Natural killer cell (primary cell): ENCODE measurements around the gene CHID1. TPM values are rescaled to one million over a fixed set of nuclear protein-coding genes. Genes with fewer than 3 reads are reported as not detected.

Source experiments
- ATAC-seq, 3 donors: fragments of 150-1000 bp in 2 of 3; fragments of 200-7000 bp in 1 of 3; cut with Tn5 transposase; 1 replicate in 1 of 3; 2 replicates in 2 of 3; pipeline ENCODE4 v1.10.0; 2021; ENCODE audit warnings: mild to moderate bottlenecking in 2 of 3, moderate library complexity in 2 of 3
- DNase-seq, 2 donors: peaks; one replicate each; pipeline versions ENCODE4 v3.0.0 to v3.0.0-alpha.2; 2013 to 2021; ENCODE audit warnings: mixed read lengths in 1 of 2
- H3K27ac ChIP-seq: one replicate; pipeline ENCODE4 v1.5.1; 2013; ENCODE audit warnings: mild to moderate bottlenecking, low read length
- H3K27me3 ChIP-seq: one replicate; pipeline ENCODE4 v1.6.1; 2013; ENCODE audit warnings: low read length; ENCODE audit not compliant: control insufficient read depth, insufficient read depth
- H3K36me3 ChIP-seq: one replicate; pipeline ENCODE4 v1.6.1; 2013; ENCODE audit warnings: low read length; ENCODE audit not compliant: control insufficient read depth, insufficient read depth
- H3K4me1 ChIP-seq: one replicate; pipeline ENCODE4 v1.6.1; 2013; ENCODE audit warnings: low read length; ENCODE audit not compliant: control insufficient read depth, insufficient read depth
- H3K4me3 ChIP-seq: one replicate; pipeline ENCODE4 v1.5.1; 2013; ENCODE audit warnings: low read length
- H3K9me3 ChIP-seq: one replicate; pipeline ENCODE4 v1.6.1; 2013; ENCODE audit warnings: low read length; ENCODE audit not compliant: control insufficient read depth, insufficient read depth
- H3K27ac Mint-ChIP-seq, 2 donors: one replicate each; pipeline ENCODE4 v1.8.0; 2022; ENCODE audit warnings: mild to moderate bottlenecking in 2 of 2, mixed read lengths in 2 of 2, moderate library complexity in 1 of 2
- H3K27me3 Mint-ChIP-seq, 2 donors: one replicate each; pipeline ENCODE4 v1.8.0; 2022; ENCODE audit warnings: low read depth in 2 of 2, mixed read lengths in 2 of 2
- H3K36me3 Mint-ChIP-seq: one replicate; pipeline ENCODE4 v1.8.0; 2022; ENCODE audit warnings: mixed read lengths
- H3K4me1 Mint-ChIP-seq, 2 donors: one replicate each; pipeline ENCODE4 v1.8.0; 2022; ENCODE audit warnings: mixed read lengths in 2 of 2
- H3K4me3 Mint-ChIP-seq: one replicate; pipeline ENCODE4 v1.8.0; 2022; ENCODE audit warnings: mild to moderate bottlenecking, moderate library complexity, mixed read lengths
- H3K9me3 Mint-ChIP-seq, 2 donors: one replicate each; pipeline ENCODE4 v1.8.0; 2022; ENCODE audit warnings: mixed read lengths in 2 of 2
- CTCF ChIP-seq: fragments of 200-600 bp; IDR thresholded peaks from one replicate; pipeline ENCODE4 v1.8.0; 2022; ENCODE audit warnings: antibody characterized with exemption
- WGBS: methylation state at CpG from one replicate; pipeline ENCODE4 v1.1.7; 2013; ENCODE audit warnings: missing lambda C conversion rate; ENCODE audit not compliant: insufficient coverage; 5-methylcytosine and 5-hydroxymethylcytosine counted together
- intact Hi-C: fragments of 100-400 bp; cut with micrococcal nuclease; formaldehyde crosslinking; loops from one replicate; pipeline ENCODE4 v1.14.2; 2022
- total RNA-seq, 4 donors: library from RNA; stranded (reverse); fragments of 120-200 nt in 1 of 4; gene quantifications; one replicate each; pipeline versions ENCODE4 v1.2.3 to v1.2.4, GENCODE V29; 2013 to 2022

The CHID1 gene
- total RNA-seq, 3 donors from 2014 or later (not counting 1 experiment from before 2014, with no cell fraction given) = 32.6 to 40.3 (median 33.2) TPM

GRCh38 chr11:821512-822371 is 88.9 kb downstream of the CHID1 start:
- Histone ChIP-seq H3K4me1 (peaks cover 43% of the 10 kb centered on the region), H3K36me3 (peaks cover 11% of the 10 kb centered on the region), H3K27me3 (no peaks in the 10 kb centered on the region), H3K27ac (peak overlapping the region; percentile 16), H3K4me3 (no peak overlapping the region), H3K9me3 (no peaks in the 10 kb centered on the region)
- ATAC-seq (no peak), DNase-seq (no peak)
- no peaks in the 10 kb centered on the region for H3K27me3 Mint-ChIP-seq
- H3K4me1 Mint-ChIP-seq = peaks cover 0 to 17% of the 10 kb centered on the region in 2 donors
- H3K27ac Mint-ChIP-seq = peak overlapping the region in 1 of 2 donors; percentile 14
- 65% methylated on average over 20 of the region's 22 CpGs for WGBS
- TF ChIP-seq CTCF = no peak
- H3K4me3 Mint-ChIP-seq = peak overlapping the region; percentile 37
- no peaks in the 10 kb centered on the region for H3K9me3 Mint-ChIP-seq
- H3K36me3 Mint-ChIP-seq = no peaks in the 10 kb centered on the region
- intact Hi-C loops = no loop called here

- peaks cover 11% of the 10 kb centered on the region for H3K36me3 ChIP-seq
- TF ChIP-seq CTCF = no peak
- ATAC-seq = no peak
Measured at GRCh38 chr11:820655-821511, 89.7 kb downstream of the CHID1 start.

GRCh38 chr11:819943-820649 is 90.5 kb downstream of the CHID1 start:
- ATAC-seq (peak; percentile 77 to 88 (median 78)), DNase-seq (peak; percentile 95 to 96)
- no peaks in the 10 kb centered on the region for H3K36me3 Mint-ChIP-seq
- peak overlapping the region; percentile 90 for H3K4me3 Mint-ChIP-seq
- H3K27me3 Mint-ChIP-seq = no peaks in the 10 kb centered on the region
- peak overlapping the region; percentile 59 for H3K4me3 ChIP-seq
- TF ChIP-seq CTCF = no peak
- H3K4me1 Mint-ChIP-seq = peaks cover 0 to 17% of the 10 kb centered on the region in 2 donors
- peak overlapping the region; percentile 81 to 88 for H3K27ac Mint-ChIP-seq
- peaks cover 33% of the 10 kb centered on the region for H3K4me1 ChIP-seq
- peak overlapping the region; percentile 81 for H3K27ac ChIP-seq
- no peaks in the 10 kb centered on the region for H3K9me3 Mint-ChIP-seq
- intact Hi-C loops = loop anchor here (1.0 kb wide), 1 partner anchor 11 kb away; the partner anchor contains the start of gene RPLP2
- WGBS = 3% methylated on average over 47 of the region's 47 CpGs
- peaks cover 9% of the 10 kb centered on the region for H3K36me3 ChIP-seq
- H3K27me3 ChIP-seq = no peaks in the 10 kb centered on the region
- H3K9me3 ChIP-seq = no peaks in the 10 kb centered on the region

More at GRCh38 chr11:820655-821511, 89.7 kb downstream of the CHID1 start:
- DNase-seq = no peak
- Histone ChIP-seq H3K4me1 (peaks cover 34% of the 10 kb centered on the region), H3K4me3 (peak overlapping the region; percentile 59), H3K27me3 (no peaks in the 10 kb centered on the region), H3K27ac (peak overlapping the region; percentile 81), H3K9me3 (no peaks in the 10 kb centered on the region)
- H3K4me3 Mint-ChIP-seq = peak overlapping the region; percentile 90
- peak overlapping the region; percentile 81 to 88 for H3K27ac Mint-ChIP-seq
- intact Hi-C loops = no loop called here
- H3K9me3 Mint-ChIP-seq = no peaks in the 10 kb centered on the region
- peaks cover 0 to 17% of the 10 kb centered on the region in 2 donors for H3K4me1 Mint-ChIP-seq
- no peaks in the 10 kb centered on the region for H3K27me3 Mint-ChIP-seq
- no peaks in the 10 kb centered on the region for H3K36me3 Mint-ChIP-seq
- WGBS = 80% methylated on average over 11 of the region's 11 CpGs
